ENCODE measurements around the gene SPOCK1. TPM values are rescaled to one million over a fixed set of nuclear protein-coding genes. Genes with fewer than 3 reads are reported as not detected.

Gene SPOCK1
- total and polyA plus RNA-seq, 8 donors, result 0.46 to 15.6 (median 9.2) TPM

- H3K4me3 ChIP-seq, result no peak overlapping the region
- H3K36me3 ChIP-seq, result no peaks in the 10 kb centered on the region
- peaks cover 10 to 26% (median 19%) of the 10 kb centered on the region in 4 donors for H3K4me1 ChIP-seq
- WGBS, 5 donors, result 62 to 95% (median 92%) methylated on average over 2 of the region's 2 CpGs
- TF ChIP-seq CTCF (IDR thresholded peaks at IDR 0.05) (no peak), POLR2A (IDR thresholded peaks at IDR 0.05) (no peak), POLR2AphosphoS5 (IDR thresholded peaks at IDR 0.05) (no peak), EP300 (IDR thresholded peaks at IDR 0.05) (no peak)
- intact Hi-C loops (cut with DNase I; ENCODE audit: low total_unique reads), result no loop called here
- H3K9me3 ChIP-seq, result no peaks in the 10 kb centered on the region
- no peaks in the 10 kb centered on the region for H3K27me3 ChIP-seq
- DNase-seq, result no peak
- H3K27ac ChIP-seq, result no peak overlapping the region
These were observed 353.4 kb downstream of the SPOCK1 start for GRCh38 chr5:137145721-137146120.

GRCh38 chr5:137144656-137145055, 354.5 kb downstream of the SPOCK1 start:
- WGBS, 5 donors, result 79 to 88% (median 83%) methylated on average over 4 of the region's 4 CpGs
- DNase-seq, result no peak
- Histone ChIP-seq H3K9me3 (no peaks in the 10 kb centered on the region), H3K4me3 (no peak overlapping the region), H3K4me1 (peaks cover 10 to 26% (median 19%) of the 10 kb centered on the region in 4 donors), H3K36me3 (no peaks in the 10 kb centered on the region), H3K27me3 (no peaks in the 10 kb centered on the region), H3K27ac (no peak overlapping the region)
- TF ChIP-seq CTCF (IDR thresholded peaks at IDR 0.05) (no peak), EP300 (IDR thresholded peaks at IDR 0.05) (no peak)
- intact Hi-C loops (cut with DNase I; ENCODE audit: low total_unique reads), result no loop called here

- H3K27ac ChIP-seq, result peak overlapping the region in 3 of 5 donors; percentile 11 to 46 (median 26)
- TF ChIP-seq POLR2AphosphoS5 (IDR thresholded peaks at IDR 0.05) (peak in 1 of 3 donors; percentile 36), EP300 (IDR thresholded peaks at IDR 0.05) (no peak)
- H3K36me3 ChIP-seq, result no peaks in the 10 kb centered on the region
- H3K4me1 ChIP-seq, result peaks cover 10 to 26% (median 19%) of the 10 kb centered on the region in 4 donors
- no peak for DNase-seq
- H3K4me3 ChIP-seq, result no peak overlapping the region
- intact Hi-C loops (cut with DNase I; ENCODE audit: low total_unique reads), result no loop called here
- H3K9me3 ChIP-seq, result no peaks in the 10 kb centered on the region
- 47 to 74% (median 71%) methylated on average over 7 of the region's 7 CpGs for WGBS, 5 donors
- no peaks in the 10 kb centered on the region for H3K27me3 ChIP-seq
These were observed 356.1 kb downstream of the SPOCK1 start for GRCh38 chr5:137142764-137143605.

GRCh38 chr5:137142346-137142745, 356.8 kb downstream of the SPOCK1 start:
- no peaks in the 10 kb centered on the region for H3K36me3 ChIP-seq
- no peak overlapping the region for H3K4me3 ChIP-seq
- peaks cover 10 to 26% (median 19%) of the 10 kb centered on the region in 4 donors for H3K4me1 ChIP-seq
- H3K9me3 ChIP-seq, result no peaks in the 10 kb centered on the region
- peak overlapping the region in 3 of 5 donors; percentile 12 to 49 (median 26) for H3K27ac ChIP-seq
- TF ChIP-seq CTCF (IDR thresholded peaks at IDR 0.05), result no peak
- no peak for TF ChIP-seq POLR2A (IDR thresholded peaks at IDR 0.05)
- no peak for TF ChIP-seq POLR2AphosphoS5 (IDR thresholded peaks at IDR 0.05)
- no peak for TF ChIP-seq EP300 (IDR thresholded peaks at IDR 0.05)
- no peak for DNase-seq
- intact Hi-C loops (cut with DNase I; ENCODE audit: low total_unique reads), result no loop called here
- H3K27me3 ChIP-seq, result no peaks in the 10 kb centered on the region
- 58 to 78% (median 64%) methylated on average over 3 of the region's 3 CpGs for WGBS, 5 donors

- Histone ChIP-seq H3K36me3 (no peaks in the 10 kb centered on the region), H3K27me3 (no peaks in the 10 kb centered on the region), H3K4me3 (no peak overlapping the region), H3K4me1 (peaks cover 10 to 26% (median 19%) of the 10 kb centered on the region in 4 donors), H3K9me3 (no peaks in the 10 kb centered on the region), H3K27ac (peak overlapping the region in 1 of 5 donors; percentile 26)
- intact Hi-C loops (cut with DNase I; ENCODE audit: low total_unique reads), result no loop called here
- no peak for TF ChIP-seq CTCF (IDR thresholded peaks at IDR 0.05)
- TF ChIP-seq POLR2AphosphoS5 (IDR thresholded peaks at IDR 0.05), result no peak
- no peak for TF ChIP-seq EP300 (IDR thresholded peaks at IDR 0.05)
- TF ChIP-seq POLR2A (IDR thresholded peaks at IDR 0.05), result no peak
- WGBS, 5 donors, result 53 to 62% (median 57%) methylated on average over 3 of the region's 3 CpGs
- no peak for DNase-seq
These were observed 357.3 kb downstream of the SPOCK1 start for GRCh38 chr5:137141779-137142178.

Data from stomach (tissue), 9 donors.